NCI-H2081 treated with DMSO at 0.1 percent for 48 hours (cell line): ENCODE measurements around the gene DDX31.

Source experiments
- DNase-seq: peaks from one replicate; lab custom pipeline; 2025; lab: John Stamatoyannopoulos, UW

Gene DDX31

GRCh38 chr9:132547052-132547431 lies 122.7 kb downstream of the DDX31 start:
- no peak for DNase-seq

- peak; percentile 67 for DNase-seq
Measured at GRCh38 chr9:132546148-132547051, 123.4 kb downstream of the DDX31 start.

DNA sequence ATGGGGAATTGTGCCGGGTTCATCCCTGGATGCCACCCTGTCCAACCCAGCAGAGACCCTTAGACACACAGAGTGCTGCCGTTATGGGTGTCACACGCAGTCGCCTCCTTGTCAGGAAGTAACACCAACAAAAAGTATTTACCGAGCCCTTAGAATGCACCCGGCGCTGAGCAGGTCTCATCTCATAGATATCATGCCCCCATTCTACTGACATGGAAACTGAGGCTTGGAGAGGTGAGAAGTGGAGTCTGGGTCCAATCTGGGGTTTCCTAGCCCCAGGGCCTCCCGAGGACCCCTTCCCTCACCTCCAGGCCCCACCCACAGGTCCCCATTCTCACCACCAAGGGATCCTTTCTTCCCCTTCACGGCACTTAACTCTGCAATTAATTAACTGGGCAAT lies 124.2 kb downstream of the DDX31 start:
- DNase-seq = no peak

GRCh38 chr9:132543960-132544359 lies 125.8 kb downstream of the DDX31 start:
- DNase-seq = no peak

DNA sequence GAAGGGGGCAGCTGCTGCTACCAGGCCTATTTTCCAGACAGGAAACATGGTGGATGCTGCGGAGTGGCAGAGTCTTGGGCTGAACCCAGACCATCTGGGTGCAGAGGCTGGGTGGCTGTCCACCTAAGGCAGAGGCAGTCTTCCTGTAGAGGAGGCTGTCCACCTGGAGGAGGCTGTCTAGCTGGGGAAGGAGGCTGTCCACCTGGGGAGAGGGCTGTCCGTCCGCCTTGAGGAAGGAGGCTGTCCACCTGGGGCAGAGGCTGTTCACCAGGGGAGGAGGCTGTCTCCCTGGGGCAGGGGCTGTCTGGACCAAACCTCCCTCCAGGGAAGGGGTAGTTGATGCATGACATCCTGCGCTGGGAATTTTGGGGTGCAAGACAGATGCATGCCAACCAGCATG lies 126.5 kb downstream of the DDX31 start:
- DNase-seq = no peak
